GM18873 (cell line): ENCODE results near the gene PRDM5.

Experiments
- ATAC-seq: cut with Tn5 transposase; IDR thresholded peaks from one replicate; pipeline ENCODE4 v1.9.1; 2021; ENCODE audit warnings: mild to moderate bottlenecking, moderate library complexity, moderate number of reproducible peaks; ENCODE audit not compliant: unreplicated experiment, low FRiP score

PRDM5 gene

DNA sequence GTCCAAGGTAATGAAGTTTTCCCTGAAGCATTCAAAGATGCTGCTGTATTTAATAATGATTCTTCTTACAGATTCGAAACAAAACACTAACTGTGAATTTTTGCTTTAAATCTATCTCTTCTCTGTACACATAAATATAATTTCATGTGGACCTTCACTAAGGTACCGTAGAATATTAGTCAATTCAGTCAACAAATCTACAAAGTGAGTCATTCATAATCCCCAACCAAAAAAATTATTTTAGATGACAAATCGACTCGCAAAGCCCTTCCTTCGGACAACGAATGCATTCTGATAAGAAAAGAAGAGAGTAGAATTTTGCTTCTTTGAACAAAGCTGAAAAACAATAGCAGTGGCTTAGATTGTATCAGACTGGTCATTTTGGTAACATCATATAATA is 95.7 kb downstream of the PRDM5 start:
- ATAC-seq = no peak

DNA sequence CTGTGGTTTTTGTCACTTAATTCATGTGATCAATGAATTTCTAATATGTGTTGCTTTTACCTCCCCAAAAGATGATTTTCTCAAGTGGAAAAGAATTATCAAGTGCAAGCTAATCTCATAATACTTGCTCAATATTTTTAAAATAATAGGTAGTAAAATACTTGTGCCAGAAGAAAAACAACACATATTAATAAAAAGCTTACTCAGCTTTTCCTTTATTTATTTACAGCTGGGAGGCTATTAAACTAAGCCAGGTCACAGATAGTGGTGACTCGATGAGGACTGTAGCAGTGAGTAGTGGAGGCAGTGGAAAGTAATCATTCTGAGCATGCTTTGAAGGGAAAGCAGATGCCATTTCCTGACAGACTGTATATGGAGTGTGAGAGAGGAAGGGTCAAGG is 96.1 kb downstream of the PRDM5 start:
- ATAC-seq = no peak

DNA sequence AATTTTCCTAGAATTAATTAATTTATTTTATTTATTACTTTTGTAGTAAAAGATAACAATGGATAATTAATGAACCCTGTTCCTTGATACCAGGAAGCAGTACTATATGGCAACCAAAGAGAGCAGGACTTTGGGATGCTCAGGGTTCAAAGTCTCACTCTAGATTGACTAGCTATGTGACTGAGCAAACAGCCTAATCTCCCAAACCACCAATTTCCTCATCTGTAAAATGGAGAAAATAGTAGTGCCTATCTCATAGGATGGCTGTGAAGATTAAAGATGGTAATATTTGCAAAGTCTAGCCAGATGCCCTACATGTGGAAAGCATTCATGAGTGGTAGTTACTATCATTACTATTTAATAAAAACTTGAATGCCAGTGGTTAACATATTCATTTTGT is 97.6 kb downstream of the PRDM5 start:
- no peak for ATAC-seq

DNA sequence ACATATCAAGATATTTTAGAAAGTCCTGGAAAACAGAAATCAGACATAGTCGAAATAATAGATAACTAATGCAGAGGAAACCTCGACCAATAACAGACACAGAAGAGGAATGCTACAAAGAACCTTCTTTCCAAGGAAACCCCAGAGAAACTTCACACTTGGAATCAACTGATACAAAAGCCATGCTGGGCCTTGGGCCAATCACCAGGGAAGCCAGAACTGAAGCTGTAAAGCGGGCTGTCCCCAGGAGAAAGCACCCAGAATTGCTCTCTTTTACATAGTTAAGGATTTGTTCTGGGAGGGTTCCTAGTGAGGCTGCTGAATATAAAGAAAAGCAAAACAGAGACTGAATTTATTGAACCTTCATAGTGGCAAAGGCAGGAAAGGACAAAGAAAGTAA is 100.5 kb downstream of the PRDM5 start:
- ATAC-seq = no peak

DNA sequence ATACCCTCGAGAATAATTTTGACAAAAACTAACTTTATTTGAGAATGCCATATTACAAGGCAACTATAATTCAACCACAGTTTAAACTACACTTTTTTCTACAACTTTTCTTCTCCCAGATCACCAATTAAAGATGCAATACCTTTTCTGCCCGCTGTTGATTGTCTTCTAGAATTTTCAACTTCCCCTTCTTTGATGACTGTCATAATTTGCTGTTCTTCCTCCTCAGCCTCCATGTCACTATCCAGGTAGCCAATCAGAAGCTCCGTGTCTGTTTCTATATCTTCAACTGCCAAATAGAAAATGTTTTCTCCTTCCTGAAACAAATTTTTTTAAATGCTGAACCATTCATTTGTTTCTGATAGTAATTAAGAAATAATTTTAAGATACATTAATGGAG is 101.5 kb downstream of the PRDM5 start:
- ATAC-seq = no peak

DNA sequence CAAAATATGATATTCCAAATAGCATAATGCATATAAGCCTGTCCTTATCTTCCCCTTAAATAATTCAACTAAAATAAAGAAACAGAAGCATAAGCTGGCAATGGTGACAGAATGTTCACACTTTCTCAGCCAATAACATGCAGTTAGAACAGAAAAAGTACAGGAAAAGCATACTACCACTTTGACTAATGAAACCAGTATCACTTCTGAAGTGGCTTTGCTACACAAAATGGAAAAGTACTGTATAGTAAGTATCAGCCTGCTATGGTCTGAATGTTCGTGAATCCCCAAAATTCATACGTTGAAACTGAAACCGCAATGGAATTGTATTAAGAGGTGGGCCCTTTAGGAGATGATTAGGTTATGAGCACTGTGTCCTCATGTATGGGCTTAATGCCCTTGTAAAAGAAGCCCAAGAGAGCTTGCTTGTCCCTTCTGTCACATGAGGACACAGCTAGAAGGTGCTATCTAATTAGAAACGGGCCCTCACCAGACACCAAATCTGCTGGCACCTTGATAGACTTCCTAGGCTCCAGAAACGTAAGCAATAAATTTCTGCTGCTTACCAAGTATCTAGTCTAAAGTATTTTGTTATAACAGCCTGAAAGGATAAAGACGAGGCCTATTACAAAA is 102.6 kb downstream of the PRDM5 start:
- ATAC-seq = no peak

DNA sequence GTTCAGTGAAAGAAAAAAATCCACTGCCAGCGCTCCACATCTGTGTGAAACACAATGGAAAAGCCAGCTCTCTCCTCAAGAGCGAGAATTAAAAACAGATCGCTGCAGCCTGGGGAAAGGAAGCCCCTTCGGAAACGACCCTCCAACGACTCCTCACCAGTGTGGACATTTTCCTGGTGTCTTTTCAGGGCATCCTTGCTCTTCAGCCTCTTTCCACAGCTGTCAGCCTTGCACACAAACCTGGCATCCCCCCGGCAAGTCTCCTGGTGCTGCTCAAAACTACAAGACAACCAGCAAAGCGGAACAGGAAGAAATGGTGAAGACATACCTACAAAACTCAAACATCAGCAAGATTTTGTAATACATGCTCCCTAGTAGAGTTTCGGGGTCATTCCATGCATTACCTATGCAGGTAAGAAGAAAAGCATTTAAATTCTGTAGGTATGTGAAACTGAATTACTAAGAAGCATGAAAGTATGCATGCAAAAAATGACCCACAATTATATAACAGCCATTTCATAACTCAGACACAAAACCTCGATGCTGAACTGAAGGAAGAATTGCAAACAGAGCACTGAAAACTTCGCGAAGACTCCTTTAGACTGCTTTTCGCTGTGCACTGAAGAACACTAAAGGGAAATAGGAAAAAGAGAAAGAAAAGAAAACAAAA is 106.1 kb downstream of the PRDM5 start:
- no peak for ATAC-seq

DNA sequence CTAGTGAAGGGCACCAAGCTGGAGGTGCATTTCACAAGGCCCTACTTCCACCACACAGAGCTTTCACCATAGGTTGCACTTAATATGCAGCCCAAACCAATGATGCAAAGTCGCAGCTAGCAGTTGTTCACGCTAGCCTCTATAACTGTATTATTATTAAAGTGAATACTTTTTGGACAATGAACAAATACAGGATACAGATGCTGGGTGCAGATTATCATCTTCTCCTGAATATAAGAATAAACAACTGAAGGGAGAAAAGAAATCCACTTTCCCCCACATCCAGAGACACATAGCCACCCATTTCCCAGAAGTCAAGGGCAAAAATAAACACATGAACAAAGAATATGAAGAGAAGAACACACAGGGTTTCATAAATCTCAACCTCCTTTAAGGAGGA is 107.2 kb downstream of the PRDM5 start:
- no peak for ATAC-seq

DNA sequence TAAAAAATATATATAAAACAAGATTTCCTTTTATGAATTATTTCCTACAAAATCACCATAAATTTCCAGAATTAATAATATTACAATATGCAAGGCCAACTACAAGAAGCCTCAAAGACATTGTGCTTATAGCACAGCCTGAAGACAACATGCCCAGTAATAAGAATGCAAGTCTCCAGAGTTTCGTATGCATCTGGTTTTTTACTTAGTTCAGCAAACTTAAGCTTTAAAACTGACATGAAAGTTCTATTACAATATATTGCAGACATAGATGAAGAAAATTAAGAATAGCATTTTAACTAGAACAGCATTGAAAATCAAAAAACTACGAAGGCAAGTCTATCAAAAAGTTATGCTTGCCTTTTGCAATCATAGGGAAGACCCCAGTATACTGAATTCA is 107.6 kb downstream of the PRDM5 start:
- no peak for ATAC-seq

DNA sequence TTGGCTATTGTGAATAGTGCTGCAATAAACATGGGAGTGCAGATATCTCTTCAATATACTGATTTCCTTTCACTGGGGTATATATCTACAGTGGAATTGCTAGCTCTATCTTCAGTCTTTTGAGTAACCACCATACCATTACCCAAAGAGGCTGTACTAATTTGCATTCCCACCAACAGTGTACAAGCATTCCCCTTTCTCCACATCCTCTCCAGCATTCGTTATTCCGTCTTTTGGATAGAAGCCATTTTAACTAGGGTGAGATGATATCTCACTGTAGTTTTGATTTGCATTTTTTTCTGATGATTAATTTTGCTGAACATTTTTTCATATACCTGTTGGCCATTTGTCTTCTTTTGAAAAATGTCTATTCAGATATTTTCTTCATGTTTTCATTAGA is 110.3 kb downstream of the PRDM5 start:
- ATAC-seq = no peak

DNA sequence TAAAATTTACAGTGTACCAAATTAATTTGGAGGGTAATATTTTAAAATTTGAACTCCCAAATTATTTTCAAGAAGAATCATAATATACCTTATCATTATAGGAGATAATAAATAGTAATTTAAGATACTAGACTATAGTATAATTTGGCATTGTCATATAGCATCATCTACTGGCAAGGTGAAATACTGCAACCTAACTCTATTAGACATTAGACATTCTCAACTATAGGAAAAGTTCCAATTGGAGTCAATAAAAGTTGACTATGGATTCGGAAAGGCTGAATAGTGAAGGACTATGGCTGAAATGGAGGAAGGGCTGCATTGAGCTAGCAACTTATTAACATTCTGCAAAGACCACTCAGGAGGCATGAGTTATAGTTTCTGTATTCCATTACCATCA is 113.0 kb downstream of the PRDM5 start:
- no peak for ATAC-seq

DNA sequence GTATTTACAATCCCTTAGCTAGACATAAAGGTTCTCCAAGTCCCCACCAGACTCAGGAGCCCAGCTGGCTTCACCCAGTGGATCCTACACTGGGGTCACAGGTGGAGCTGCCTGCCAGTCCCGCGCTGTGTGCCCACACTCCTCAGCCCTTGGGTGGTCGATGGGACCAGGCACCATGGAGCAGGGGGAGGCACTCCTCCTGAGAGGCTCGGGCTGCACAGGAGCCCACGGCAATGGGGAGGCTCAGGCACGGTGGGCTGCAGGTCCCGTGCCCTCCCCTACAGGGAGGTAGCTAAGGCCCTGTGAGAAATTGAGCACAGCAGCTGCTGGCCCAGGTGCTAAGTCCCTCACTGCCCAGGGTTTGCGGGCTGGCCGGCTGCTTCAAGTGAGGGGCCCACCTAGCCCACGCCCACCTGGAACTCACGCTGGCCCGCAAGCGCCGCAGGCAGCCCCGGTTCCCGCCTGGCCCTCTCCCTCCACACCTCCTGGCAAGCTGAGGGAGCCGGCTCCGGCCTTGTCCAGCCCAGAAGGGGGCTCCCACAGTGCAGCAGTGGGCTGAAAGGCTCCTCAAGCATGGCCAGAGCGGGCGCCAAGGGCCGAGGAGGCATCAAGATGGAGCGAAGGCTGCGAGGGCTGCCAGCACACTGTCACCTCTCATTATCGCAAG is 113.9 kb downstream of the PRDM5 start:
- no peak for ATAC-seq

DNA sequence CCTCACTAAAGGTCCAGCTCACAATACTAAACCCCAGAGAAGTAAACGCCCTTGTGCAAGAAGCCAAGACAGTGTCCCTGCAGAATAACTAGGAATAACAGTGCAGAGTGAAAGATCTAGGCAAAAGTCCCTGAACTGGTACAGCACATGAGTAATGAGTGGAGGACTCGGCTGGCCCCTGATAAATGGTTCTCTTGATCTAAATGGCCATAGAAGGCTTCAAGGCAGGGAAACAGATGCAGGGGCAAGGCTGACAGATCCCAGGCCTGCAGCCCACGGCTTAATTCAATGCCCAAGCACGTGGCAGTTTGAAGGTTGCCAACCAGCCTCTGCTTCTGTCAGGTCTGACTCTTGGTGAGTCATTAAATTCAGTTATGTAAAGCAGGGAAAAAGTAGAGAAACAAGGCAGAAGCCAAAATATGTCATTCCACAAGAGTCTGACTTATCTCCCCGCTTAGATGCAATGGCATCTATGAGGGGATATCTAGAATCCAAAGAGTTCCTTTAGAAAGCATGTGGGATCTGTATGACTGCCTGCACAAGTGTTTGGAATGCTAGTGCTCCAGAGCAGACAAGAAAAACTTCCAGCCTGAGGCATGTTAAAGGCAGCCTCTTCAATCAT is 121.3 kb downstream of the PRDM5 start:
- no peak for ATAC-seq

DNA sequence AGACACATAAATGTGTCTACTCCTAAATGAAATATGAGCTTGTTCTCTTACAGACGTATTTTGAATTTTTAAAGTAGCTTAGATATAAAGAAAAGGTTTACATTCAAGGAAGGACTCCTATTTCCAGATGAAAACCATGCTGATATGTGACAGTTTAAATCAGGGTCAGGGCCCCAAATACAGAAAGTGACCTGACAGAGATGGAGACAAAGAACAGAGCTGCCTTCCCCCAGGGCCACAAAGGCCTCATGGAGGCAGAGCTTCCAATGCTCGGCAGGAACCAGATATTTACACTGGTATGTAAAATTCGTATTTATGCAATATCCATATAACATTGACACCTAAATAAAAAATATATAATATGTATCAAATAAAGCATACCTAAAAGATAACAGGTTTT is 124.0 kb downstream of the PRDM5 start:
- no peak for ATAC-seq

DNA sequence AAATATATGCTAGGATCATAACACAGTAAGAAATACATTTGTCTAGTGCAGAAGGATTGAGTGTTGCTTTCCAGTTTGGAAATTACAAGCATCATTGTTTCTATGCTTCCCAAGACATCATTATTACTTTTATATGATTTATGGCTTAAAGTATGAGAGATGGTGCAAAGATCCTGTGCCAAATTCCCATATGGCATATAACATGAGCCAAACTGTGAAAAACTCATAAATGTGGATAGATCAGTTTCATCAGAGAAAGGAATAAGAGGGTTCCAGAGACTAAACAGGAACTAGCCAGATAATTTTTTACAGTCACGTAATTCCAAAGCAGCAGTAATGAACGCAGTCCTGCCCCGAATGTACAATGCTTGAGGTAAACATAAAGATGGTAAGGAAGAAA is 126.3 kb downstream of the PRDM5 start:
- ATAC-seq = no peak

DNA sequence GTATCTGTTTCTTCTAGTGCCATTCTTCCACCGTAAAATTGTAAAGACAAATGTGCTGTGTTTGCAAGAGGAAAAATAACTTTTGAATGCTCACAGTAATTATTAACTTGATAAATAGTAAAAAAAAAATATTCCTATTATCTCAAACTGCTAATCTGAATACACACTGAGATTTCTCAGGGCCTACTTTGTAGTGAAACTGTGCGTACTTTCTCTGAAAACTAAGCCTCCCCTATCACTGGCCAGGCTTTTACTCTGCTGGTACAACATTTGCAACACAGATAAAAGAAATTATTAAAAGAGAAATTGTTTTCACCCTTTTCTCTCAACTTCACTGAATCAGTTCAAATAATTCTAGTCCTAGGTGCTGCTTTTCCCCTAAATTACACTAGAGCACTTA is 137.3 kb downstream of the PRDM5 start:
- ATAC-seq = no peak

DNA sequence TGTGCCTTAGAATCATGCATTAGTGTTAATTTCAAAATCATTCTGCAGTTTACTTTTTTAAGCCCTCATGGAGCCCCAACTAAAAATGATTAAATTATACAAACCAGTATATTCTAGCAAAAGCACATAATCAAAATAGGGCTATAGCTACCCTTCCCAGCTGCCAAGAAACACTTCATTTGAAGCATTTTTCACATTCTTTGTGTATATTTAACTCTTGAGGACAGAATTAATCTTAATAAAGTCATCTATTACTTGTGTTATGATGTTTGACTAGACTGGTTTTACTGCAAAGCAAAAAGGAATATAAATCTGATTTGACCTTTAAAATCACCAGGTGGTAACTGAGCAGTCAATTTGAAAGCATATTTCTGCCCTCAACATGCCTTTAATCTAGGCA is 145.1 kb downstream of the PRDM5 start:
- no peak for ATAC-seq

DNA sequence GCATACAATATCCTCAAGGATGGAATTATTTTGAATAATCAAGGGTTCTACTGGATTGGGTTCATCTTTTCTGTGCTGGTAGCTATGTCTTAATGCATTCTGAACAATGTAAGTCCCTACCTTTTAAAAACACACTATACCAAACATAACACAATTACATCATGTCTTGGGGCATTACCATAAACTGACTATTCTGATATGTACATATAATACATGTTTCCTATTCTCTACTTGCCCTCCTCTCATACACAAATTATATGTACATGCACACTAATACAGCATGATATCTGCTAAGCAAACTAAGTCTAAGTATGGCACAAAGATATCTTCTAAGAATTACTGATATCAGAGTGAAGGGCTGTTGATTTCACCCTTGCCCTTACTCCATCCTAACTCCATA is 147.1 kb downstream of the PRDM5 start:
- ATAC-seq = no peak

DNA sequence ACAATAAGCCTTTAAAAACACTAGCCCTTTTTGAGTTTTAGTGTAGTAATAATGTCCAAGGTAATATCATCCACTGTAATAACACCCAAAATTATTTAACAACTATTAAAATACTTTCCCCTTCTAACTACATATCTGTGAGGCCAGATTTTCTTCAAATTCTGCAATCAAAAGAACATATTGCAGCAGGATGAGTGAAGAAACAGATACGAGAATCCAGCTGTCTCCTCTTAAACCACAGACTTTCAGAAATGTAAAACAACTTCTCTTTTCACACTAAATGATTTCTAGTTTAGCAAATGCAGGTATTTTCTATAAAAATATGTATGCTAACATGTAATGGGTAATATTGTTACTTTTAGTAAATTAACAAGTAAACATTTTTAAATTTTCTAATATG is 148.9 kb downstream of the PRDM5 start:
- ATAC-seq = no peak

DNA sequence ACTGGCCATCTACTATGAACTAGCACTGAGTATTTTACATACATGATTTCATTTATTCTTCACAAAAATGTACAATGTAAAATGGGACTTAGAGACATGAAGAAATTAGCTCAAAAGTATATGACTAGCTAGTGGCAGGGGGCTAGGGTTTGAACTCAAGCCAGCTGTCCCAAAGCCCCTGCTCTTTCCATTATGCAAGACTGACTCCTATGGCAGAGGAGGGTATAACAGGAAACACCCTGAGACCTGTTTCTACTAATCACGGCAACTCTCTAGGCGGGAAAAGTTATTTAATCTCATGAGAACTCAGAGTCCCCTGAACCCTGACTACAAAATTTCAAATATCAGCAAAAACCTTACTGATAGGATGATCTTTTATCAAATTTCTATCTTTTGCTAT is 150.6 kb downstream of the PRDM5 start:
- no peak for ATAC-seq

DNA sequence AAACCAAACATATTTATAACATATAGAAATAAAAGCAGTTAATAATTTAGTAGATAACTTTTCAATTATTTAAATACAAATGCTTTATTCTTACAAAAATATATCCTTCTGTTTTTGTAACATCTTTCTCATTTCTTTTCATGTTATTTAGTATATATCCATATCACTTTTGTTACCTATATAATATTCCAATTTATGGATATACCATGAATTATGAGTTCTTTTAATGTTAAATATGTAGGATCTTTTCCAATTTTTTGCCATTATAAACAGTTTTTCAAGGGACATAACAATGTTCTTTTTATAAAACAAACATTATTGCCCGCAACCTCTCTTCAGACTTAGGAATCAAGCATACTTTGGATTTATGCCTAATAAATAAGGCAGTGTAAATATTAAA is 151.6 kb downstream of the PRDM5 start:
- ATAC-seq = no peak

DNA sequence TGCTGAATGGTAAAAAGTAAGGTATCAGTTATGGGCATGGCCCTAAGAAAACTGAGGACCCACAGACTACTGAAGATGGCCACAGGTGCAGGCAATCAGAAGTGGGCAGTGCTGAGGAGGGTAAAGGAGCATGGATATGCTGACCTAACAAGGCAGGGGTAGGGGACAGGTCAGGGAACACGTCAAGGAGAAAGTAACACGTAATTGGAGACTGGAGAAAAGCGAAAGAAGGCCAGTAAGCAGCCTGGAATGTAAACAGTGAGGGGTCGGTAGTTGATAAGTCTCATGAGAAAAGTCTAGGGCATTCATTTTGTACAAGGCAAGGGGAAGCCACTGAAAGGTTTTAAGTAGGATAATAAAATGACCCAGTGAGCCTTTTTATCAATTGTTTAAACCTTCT is 153.3 kb downstream of the PRDM5 start:
- ATAC-seq = no peak
